ENCODE results near the gene UCP3.

The UCP3 gene

DNA sequence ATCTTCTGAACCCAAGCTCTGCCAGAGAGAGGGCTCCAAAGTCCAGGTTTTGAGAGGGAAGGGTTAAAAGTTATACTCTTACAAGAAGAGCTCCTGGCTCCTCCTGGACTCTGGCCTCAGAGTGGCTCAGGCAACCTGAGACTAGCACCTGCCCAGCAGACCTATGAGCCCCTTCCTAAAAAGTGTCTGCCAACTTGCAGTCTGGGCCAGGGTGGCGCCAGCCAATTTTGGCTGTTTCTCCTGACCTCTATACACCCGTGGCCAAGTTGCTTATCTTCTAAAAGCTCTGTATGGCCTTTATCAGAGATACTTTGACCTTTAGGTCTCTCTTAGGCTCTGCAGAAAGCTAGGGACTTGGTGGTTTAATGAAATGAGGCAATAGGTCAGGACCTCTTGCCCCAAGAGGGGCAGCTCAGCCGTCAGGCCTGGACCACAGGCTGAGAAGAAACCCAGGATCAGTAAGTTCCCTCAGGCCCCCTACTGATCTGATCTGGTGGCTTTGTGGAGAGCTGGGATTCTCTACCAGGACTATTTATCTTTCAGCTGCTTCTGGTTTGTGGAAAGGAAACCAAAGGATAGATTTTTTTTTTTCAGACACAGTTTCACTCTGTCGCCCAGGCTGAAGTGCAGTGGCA, 10.3 kb upstream of the UCP3 start:
- in situ Hi-C loops (cut with HindIII; ENCODE audit: low sequenced_read_pairs): no loop called here
- no peak for DNase-seq (ENCODE audit: low read depth, low spot score)
- no peak overlapping the region for H3K4me3 ChIP-seq (ENCODE audit: low read depth, low read length)
- TF ChIP-seq, protein P1, sequence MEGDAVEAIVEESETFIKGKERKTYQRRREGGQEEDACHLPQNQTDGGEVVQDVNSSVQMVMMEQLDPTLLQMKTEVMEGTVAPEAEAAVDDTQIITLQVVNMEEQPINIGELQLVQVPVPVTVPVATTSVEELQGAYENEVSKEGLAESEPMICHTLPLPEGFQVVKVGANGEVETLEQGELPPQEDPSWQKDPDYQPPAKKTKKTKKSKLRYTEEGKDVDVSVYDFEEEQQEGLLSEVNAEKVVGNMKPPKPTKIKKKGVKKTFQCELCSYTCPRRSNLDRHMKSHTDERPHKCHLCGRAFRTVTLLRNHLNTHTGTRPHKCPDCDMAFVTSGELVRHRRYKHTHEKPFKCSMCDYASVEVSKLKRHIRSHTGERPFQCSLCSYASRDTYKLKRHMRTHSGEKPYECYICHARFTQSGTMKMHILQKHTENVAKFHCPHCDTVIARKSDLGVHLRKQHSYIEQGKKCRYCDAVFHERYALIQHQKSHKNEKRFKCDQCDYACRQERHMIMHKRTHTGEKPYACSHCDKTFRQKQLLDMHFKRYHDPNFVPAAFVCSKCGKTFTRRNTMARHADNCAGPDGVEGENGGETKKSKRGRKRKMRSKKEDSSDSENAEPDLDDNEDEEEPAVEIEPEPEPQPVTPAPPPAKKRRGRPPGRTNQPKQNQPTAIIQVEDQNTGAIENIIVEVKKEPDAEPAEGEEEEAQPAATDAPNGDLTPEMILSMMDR (IDR thresholded peaks at IDR 0.05; ENCODE audit: low read depth, low read length): no peak

DNA sequence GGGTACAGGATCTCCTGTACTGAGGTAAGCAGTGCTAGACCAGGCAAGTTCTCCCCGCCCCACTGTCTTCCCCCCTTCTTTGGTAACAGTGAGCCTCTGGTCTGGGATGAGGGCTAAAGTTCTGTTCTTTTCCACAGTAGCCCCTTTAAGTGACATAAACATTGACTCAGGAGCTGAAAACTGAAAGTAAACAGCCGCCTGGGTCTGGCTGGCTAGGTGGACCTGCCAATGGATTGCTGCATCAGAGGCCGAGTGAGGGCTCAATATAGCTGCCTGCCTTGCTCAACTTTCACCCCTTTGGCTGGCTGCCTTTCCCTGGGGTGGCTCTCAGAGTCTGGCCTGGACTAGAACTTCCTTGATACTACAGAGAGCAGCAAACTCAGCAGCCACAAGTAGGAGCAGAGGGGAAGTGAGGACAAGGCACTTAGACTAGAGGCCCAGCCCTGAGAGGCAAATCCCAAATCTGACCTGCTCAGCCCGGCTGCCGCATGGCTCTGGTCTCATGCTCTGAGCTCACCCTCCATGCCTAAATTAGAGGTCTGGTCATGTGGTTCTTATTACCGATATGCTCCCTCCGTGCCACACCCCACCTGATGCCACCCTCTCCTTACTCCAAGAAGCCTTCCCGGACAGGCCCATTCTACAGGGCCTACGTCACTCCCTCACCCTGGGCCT, 9.6 kb upstream of the UCP3 start:
- in situ Hi-C loops (cut with HindIII; ENCODE audit: low sequenced_read_pairs): no loop called here
- TF ChIP-seq, protein P1 (IDR thresholded peaks at IDR 0.05; ENCODE audit: low read depth, low read length): no peak
- peak; percentile 71 for DNase-seq (ENCODE audit: low read depth, low spot score)
- H3K4me3 ChIP-seq (ENCODE audit: low read depth, low read length): no peak overlapping the region

DNA sequence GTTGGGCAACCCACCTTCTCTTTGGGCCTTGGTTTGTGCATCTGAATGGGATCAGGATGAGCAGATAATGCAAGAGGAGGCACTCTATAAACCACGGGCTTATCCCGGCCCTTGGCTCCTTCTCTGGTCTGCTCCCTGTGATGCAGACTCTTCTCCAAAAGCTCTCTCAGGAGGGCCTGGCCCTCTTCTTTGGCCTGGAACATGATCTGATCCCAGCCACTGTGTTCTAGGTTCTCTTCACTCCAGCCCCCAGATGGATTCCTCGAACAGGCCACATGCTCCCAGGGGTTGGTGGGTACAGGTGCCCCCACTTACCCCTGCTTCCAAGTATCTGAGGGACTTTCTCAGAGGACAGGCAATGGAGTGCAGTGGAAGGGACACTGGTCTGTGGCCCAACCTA, 8.7 kb upstream of the UCP3 start:
- in situ Hi-C loops (cut with HindIII; ENCODE audit: low sequenced_read_pairs): no loop called here
- TF ChIP-seq, protein P1 (IDR thresholded peaks at IDR 0.05; ENCODE audit: low read depth, low read length): no peak
- DNase-seq (ENCODE audit: low read depth, low spot score): no peak
- no peak overlapping the region for H3K4me3 ChIP-seq (ENCODE audit: low read depth, low read length)

DNA sequence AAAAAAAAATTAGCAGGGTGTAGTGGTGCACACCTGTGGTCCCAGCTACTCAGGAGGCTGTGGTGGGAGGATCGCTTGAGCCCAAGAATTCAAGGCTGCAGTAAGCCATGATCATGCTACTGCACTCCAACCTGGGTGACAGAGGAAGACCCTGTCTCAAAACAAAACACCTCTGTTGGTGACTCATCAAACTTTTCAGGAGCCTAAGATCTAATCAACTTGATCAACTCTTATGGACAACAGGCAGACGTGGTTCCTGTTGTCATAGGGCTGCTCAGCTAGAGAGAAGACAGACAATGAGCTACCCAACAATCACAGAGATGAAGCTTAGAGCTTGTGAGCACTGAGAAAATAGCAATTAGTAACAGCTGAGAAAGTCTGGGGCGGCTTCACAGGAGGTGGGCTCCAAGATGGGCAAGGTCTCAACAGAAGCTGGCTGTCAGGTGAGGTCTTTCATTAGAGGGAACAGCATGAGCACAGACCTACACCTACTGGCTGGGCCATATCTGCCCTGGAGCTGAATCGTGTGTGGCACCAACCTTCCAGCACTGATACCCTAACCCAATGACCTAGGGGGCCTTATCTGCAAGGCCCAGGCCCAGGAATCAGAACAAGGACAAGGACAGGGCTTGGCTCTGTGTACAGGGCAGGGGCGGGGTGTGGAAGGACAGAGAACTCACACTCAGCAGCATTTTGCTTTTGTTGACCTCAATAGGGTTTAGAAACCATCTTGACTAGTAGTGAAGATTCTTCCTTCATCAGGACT, 7.2 kb upstream of the UCP3 start:
- TF ChIP-seq, protein P1 (IDR thresholded peaks at IDR 0.05; ENCODE audit: low read depth, low read length): no peak
- in situ Hi-C loops (cut with HindIII; ENCODE audit: low sequenced_read_pairs): no loop called here
- DNase-seq (ENCODE audit: low read depth, low spot score): no peak
- H3K4me3 ChIP-seq (ENCODE audit: low read depth, low read length): no peak overlapping the region

DNA sequence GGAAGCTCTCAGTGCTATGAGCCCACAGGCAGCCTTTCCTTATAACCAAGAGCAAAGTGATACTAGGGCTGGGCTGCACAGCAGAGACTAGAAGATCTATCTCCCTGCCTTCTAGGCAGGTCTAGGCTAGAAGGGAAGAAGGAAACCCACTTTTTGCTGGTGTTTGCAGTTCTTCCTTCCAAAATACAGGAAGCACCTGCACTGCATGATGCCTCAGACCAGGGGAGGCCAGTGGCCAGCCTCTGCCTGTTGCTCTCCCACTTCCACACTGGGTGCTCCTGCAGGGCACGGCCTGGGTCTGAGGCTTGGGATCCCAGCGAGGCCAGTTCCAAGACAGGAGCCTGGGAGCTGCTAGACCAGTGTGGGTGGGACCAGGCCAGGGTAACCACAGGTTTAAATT, 6.0 kb upstream of the UCP3 start:
- in situ Hi-C loops (cut with HindIII; ENCODE audit: low sequenced_read_pairs): no loop called here
- TF ChIP-seq, protein P1 (IDR thresholded peaks at IDR 0.05; ENCODE audit: low read depth, low read length): no peak
- no peak for DNase-seq (ENCODE audit: low read depth, low spot score)

DNA sequence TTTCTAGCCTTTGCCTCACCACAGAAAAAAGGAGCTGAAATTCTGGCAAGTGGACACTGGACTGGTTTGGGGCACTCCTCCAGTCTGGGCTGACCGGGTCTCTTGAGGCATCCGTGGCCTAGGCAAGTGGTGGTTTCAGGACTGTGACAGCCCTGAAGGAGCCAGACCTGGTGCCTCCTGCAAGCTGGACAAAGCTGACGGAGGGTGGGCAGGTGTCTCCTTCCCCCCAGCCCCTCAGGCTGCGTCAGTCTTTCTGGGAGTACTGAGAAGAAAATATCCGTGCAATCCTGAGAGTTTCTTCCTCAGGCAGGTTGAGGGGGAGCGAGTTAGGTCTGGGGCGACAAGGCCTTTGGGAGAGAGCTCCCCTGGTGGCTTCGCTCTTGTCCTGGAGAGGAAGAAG, 4.3 kb upstream of the UCP3 start:
- in situ Hi-C loops (cut with HindIII; ENCODE audit: low sequenced_read_pairs): no loop called here
- TF ChIP-seq, protein P1 (IDR thresholded peaks at IDR 0.05; ENCODE audit: low read depth, low read length): no peak
- H3K4me3 ChIP-seq (ENCODE audit: low read depth, low read length): no peak overlapping the region
- DNase-seq (ENCODE audit: low read depth, low spot score): no peak

More for the DNA sequence above, 6.0 kb upstream of the UCP3 start:
- no peak overlapping the region for H3K4me3 ChIP-seq (ENCODE audit: low read depth, low read length)
